OCI-LY3 (cell line): Measurements from ENCODE around the gene PROS1.

Source experiments
- H2AFZ ChIP-seq: fragments of 200-600, 300-600 bp; shearing (Covaris generic); 2 replicates; pipeline ENCODE4 v1.6.0; 2014; ENCODE audit warnings: antibody characterized with exemption, low read depth, low read length
- H3K27ac ChIP-seq: fragments of 200-600, 300-600 bp; sonication (generic); 2 replicates; pipeline ENCODE4 v1.5.1; 2014; ENCODE audit warnings: mild to moderate bottlenecking, low read length, moderate library complexity, mixed read lengths
- H3K27me3 ChIP-seq: fragments of 200-600, 300-600 bp; sonication (generic); 2 replicates; pipeline ENCODE4 v1.6.1; 2014; ENCODE audit warnings: low read depth, low read length, mixed read lengths
- H3K36me3 ChIP-seq: fragments of 200-600, 300-600 bp; sonication (generic); replicated peaks from 2 replicates; pipeline ENCODE3; 2014; ENCODE audit warnings: low read depth, low read length, mixed read lengths
- H3K4me1 ChIP-seq: fragments of 300-600, 200-600 bp; sonication (generic); 2 replicates; pipeline ENCODE4 v1.6.1; 2014; ENCODE audit warnings: low read length, mixed read lengths
- H3K4me2 ChIP-seq: fragments of 200-600, 300-600 bp; sonication (generic); 2 replicates; pipeline ENCODE4 v1.6.1; 2014; ENCODE audit warnings: low read length, mixed read lengths
- H3K4me3 ChIP-seq: fragments of 300-600, 200-600 bp; sonication (generic); 2 replicates; pipeline ENCODE4 v1.5.1; 2014; ENCODE audit warnings: antibody characterized with exemption, mild to moderate bottlenecking, low read length, moderate library complexity
- H3K79me2 ChIP-seq: fragments of 300-600, 200-600 bp; shearing (Covaris generic); 2 replicates; pipeline ENCODE4 v1.6.1; 2014; ENCODE audit warnings: mild to moderate bottlenecking, low read length, mixed read lengths
- H3K9ac ChIP-seq: fragments of 300-600, 200-600 bp; shearing (Covaris generic); 2 replicates; pipeline ENCODE4 v1.6.0; 2014; ENCODE audit warnings: mild to moderate bottlenecking, low read length, moderate library complexity
- H3K9me3 ChIP-seq: fragments of 200-600, 300-600 bp; shearing (Covaris generic); 2 replicates; pipeline ENCODE4 v1.6.1; 2014; ENCODE audit warnings: low read length, mixed read lengths; ENCODE audit not compliant: insufficient read depth
- H4K20me1 ChIP-seq: fragments of 200-600, 300-600 bp; sonication (generic); 2 replicates; pipeline ENCODE4 v1.6.1; 2016; ENCODE audit warnings: low read length, mixed read lengths; ENCODE audit not compliant: insufficient read depth
- EZH2phosphoT487 ChIP-seq: fragments of 200-600 bp; shearing (Covaris generic); IDR thresholded peaks from 2 replicates; pipeline ENCODE4 v1.6.1; 2018; ENCODE audit warnings: antibody characterized with exemption, mixed run types, low read depth
- TF ChIP-seq, protein P1 (sequence below): fragments of 200-600, 300-600 bp; sonication (generic); IDR thresholded peaks from 2 replicates; pipeline ENCODE4 v1.5.1; 2014; ENCODE audit warnings: antibody characterized with exemption, low read length, low read depth

PROS1 gene

DNA sequence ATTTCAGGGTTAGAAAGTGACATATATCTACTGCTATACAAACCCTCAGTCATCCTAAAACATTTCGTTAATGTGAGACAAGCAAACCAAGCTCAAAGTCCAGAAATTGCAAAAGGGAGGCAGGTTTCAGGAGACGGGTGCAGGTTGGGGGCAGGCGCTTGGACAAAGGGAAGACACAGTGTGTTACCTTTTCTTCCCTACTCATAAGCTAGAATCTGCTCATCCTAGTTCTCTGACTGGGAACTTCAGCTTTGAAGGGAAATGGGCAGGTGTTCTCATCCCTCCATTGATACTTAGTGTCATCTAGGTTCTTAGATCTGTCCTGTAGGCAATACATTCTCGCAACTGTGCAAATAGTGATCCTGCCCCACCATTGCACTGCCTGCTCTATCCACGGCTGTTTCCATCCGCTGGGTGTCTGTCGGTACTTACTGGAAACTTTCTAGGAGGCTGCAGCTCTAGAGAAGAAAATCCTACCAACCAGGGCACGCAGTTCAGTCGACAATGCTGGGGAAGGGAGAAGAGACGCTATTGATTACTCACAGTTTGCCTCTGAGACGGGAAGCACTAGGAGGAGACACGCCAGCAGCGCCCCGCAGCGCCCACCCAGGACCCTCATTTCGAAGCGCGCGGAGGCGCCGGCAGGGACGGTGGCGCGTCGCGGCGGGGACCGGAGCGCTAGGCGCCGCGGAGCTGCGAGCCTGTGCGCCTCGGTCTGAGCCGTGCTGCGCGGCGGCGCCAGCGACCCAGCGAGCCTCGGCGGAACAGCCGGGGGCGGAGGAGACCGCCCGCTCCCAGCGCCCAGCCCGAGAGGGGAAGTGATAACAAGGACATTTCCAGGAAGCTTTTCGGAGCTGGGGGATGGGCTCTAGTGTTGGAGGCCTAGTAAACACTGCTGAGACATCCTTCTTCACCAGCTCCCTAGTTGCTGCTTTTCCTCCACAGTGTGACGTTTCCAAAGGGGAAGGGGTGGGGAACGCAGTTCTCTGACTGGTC, at the start of gene PROS1:
TSS of gene PROS1 (minus strand) at position 766 of the 996 bp plus-strand sequence. CDS start at position 619, 147 bp downstream.
- Histone ChIP-seq H3K27ac (no peak within 1 kb of the TSS), H3K27me3 (peaks cover 4% of the 10 kb centered on the region; the same call in 1 of the 2 replicates), H3K79me2 (no peaks in the 10 kb centered on the region), H3K9me3 (no peaks in the 10 kb centered on the region), H4K20me1 (no peaks in the 10 kb centered on the region), H3K9ac (peak within 1 kb of the TSS; percentile 83), H3K4me3 (peak within 1 kb of the TSS; percentile 90), H2AFZ (peak within 1 kb of the TSS; percentile 99), H3K36me3 (no peaks in the 10 kb centered on the region), H3K4me1 (peaks cover 14% of the 10 kb centered on the region), H3K4me2 (peak within 1 kb of the TSS; percentile 99)
- TF ChIP-seq, protein P1, sequence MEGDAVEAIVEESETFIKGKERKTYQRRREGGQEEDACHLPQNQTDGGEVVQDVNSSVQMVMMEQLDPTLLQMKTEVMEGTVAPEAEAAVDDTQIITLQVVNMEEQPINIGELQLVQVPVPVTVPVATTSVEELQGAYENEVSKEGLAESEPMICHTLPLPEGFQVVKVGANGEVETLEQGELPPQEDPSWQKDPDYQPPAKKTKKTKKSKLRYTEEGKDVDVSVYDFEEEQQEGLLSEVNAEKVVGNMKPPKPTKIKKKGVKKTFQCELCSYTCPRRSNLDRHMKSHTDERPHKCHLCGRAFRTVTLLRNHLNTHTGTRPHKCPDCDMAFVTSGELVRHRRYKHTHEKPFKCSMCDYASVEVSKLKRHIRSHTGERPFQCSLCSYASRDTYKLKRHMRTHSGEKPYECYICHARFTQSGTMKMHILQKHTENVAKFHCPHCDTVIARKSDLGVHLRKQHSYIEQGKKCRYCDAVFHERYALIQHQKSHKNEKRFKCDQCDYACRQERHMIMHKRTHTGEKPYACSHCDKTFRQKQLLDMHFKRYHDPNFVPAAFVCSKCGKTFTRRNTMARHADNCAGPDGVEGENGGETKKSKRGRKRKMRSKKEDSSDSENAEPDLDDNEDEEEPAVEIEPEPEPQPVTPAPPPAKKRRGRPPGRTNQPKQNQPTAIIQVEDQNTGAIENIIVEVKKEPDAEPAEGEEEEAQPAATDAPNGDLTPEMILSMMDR = peak; percentile 26; the same call in 1 of the 2 replicates
- TF ChIP-seq EZH2phosphoT487 = no peak

- H3K9ac ChIP-seq = no peak overlapping the region
- H3K36me3 ChIP-seq = no peaks in the 10 kb centered on the region
- H3K9me3 ChIP-seq = no peaks in the 10 kb centered on the region
- H3K27me3 ChIP-seq = no peaks in the 10 kb centered on the region
- H3K4me1 ChIP-seq = no peaks in the 10 kb centered on the region
- no peak overlapping the region for H3K27ac ChIP-seq
- TF ChIP-seq, protein P1 = no peak
- TF ChIP-seq EZH2phosphoT487 = no peak
- no peaks in the 10 kb centered on the region for H4K20me1 ChIP-seq
- H3K4me3 ChIP-seq = no peak overlapping the region
- H2AFZ ChIP-seq = no peak overlapping the region
- no peaks in the 10 kb centered on the region for H3K79me2 ChIP-seq
- H3K4me2 ChIP-seq = no peak overlapping the region
Measured at GRCh38 chr3:94020293-94020692, 46.6 kb upstream of the PROS1 start.

GRCh38 chr3:94019659-94020058, 46.0 kb upstream of the PROS1 start:
- Histone ChIP-seq H3K79me2 (no peaks in the 10 kb centered on the region), H4K20me1 (no peaks in the 10 kb centered on the region), H3K27me3 (no peaks in the 10 kb centered on the region), H3K27ac (no peak overlapping the region), H3K9me3 (no peaks in the 10 kb centered on the region), H3K36me3 (no peaks in the 10 kb centered on the region), H3K4me2 (no peak overlapping the region), H3K4me1 (no peaks in the 10 kb centered on the region), H3K4me3 (no peak overlapping the region), H3K9ac (no peak overlapping the region), H2AFZ (no peak overlapping the region)
- TF ChIP-seq, protein P1 = no peak
- TF ChIP-seq EZH2phosphoT487 = no peak

- Histone ChIP-seq H3K4me3 (no peak overlapping the region), H3K4me2 (no peak overlapping the region), H3K4me1 (no peaks in the 10 kb centered on the region), H3K9me3 (no peaks in the 10 kb centered on the region), H3K27ac (no peak overlapping the region), H3K79me2 (no peaks in the 10 kb centered on the region), H3K27me3 (no peaks in the 10 kb centered on the region), H3K36me3 (no peaks in the 10 kb centered on the region), H3K9ac (no peak overlapping the region), H2AFZ (no peak overlapping the region), H4K20me1 (no peaks in the 10 kb centered on the region)
- TF ChIP-seq, protein P1 = no peak
- TF ChIP-seq EZH2phosphoT487 = no peak
Measured at GRCh38 chr3:94015025-94015424, 41.3 kb upstream of the PROS1 start.
